Vagina (tissue), 2 donors: ENCODE data around the gene TBL1Y. TPM values are rescaled to one million over a fixed set of nuclear protein-coding genes. Genes with fewer than 3 reads are reported as not detected.

Experiments
- DNase-seq, 2 donors: peaks; one replicate each; pipeline ENCODE4 v3.0.0-alpha.2; 2017; ENCODE audit errors: extremely low spot score in 2 of 2
- H3K27ac ChIP-seq: fragments of 200-600 bp; sonication (generic); one replicate; pipeline ENCODE4 v1.5.1; 2019
- H3K27me3 ChIP-seq: fragments of 200-600 bp; sonication (generic); one replicate; pipeline ENCODE4 v1.5.1; 2019
- H3K36me3 ChIP-seq, 2 donors: fragments of 200-600 bp; sonication (generic); one replicate each; pipeline ENCODE4 v1.5.1; 2017 to 2019
- H3K4me1 ChIP-seq: fragments of 200-600 bp; sonication (generic); one replicate; pipeline ENCODE4 v1.5.1; 2019
- H3K4me3 ChIP-seq, 2 donors: fragments of 200-600 bp; sonication (generic); 1 replicate in 1 of 2; 2 replicates in 1 of 2; pipeline ENCODE4 v1.5.1; 2016 to 2019
- H3K9me3 ChIP-seq: fragments of 200-600 bp; sonication (generic); one replicate; pipeline ENCODE4 v1.5.1; 2019
- CTCF ChIP-seq, 3 experiments: fragments of 450-650 bp in 2 of 3; fragments of 200-600 bp in 1 of 3; sonication (generic) in 1 of 3; IDR thresholded peaks; one replicate each; pipeline ENCODE4 v1.5.1; 2017 to 2019; ENCODE audit warnings: antibody characterized with exemption in 3 of 3, mild to moderate bottlenecking in 2 of 3, moderate library complexity in 2 of 3
- POLR2A ChIP-seq, 2 donors: fragments of 450-650 bp; IDR thresholded peaks; one replicate each; pipeline ENCODE4 v1.6.1; 2017; ENCODE audit warnings: antibody characterized with exemption in 2 of 2, mild to moderate bottlenecking in 2 of 2, moderate library complexity in 2 of 2
- POLR2AphosphoS5 ChIP-seq, 2 donors: sonication (generic); formaldehyde crosslinking; IDR thresholded peaks; one replicate each; pipeline ENCODE4 v1.9.0; 2017; ENCODE audit warnings: antibody characterized with exemption in 2 of 2, mild to moderate bottlenecking in 2 of 2, low read depth in 1 of 2; ENCODE audit not compliant: insufficient read depth in 1 of 2
- intact Hi-C: fragments of 100-400 bp; cut with DNase I; formaldehyde crosslinking; loops from one replicate; pipeline ENCODE4 v1.15.1; 2023
- total RNA-seq: library from RNA; depleted of rRNA; stranded (reverse); fragments of >200 nt; gene quantifications from one replicate; pipeline ENCODE4 v1.2.3, GENCODE V29; 2016

TBL1Y gene
- total RNA-seq, 1 donor from 2014 or later: not detected

- DNase-seq: no peak
- H3K4me3 ChIP-seq: no peak overlapping the region
- H3K27ac ChIP-seq: no peak overlapping the region
- H3K9me3 ChIP-seq: no peaks in the 10 kb centered on the region
- H3K36me3 ChIP-seq: no peaks in the 10 kb centered on the region
- H3K27me3 ChIP-seq: no peaks in the 10 kb centered on the region
- no peaks in the 10 kb centered on the region for H3K4me1 ChIP-seq
- TF ChIP-seq POLR2A (IDR thresholded peaks at IDR 0.05) (no peak), CTCF (IDR thresholded peaks at IDR 0.05) (no peak), POLR2AphosphoS5 (IDR thresholded peaks at IDR 0.05; ENCODE audit: insufficient read depth in 1 of 2, low read depth in 1 of 2) (no peak)
- intact Hi-C loops: no loop called here
These were observed 37.9 kb downstream of the TBL1Y start for GRCh38 chrY:6948378-6948777.

- no peak for DNase-seq
- H3K4me1 ChIP-seq: no peaks in the 10 kb centered on the region
- no peak overlapping the region for H3K4me3 ChIP-seq
- TF ChIP-seq CTCF (IDR thresholded peaks at IDR 0.05): no peak
- TF ChIP-seq POLR2A (IDR thresholded peaks at IDR 0.05): no peak
- no peak for TF ChIP-seq POLR2AphosphoS5 (IDR thresholded peaks at IDR 0.05; ENCODE audit: insufficient read depth in 1 of 2, low read depth in 1 of 2)
- H3K9me3 ChIP-seq: no peaks in the 10 kb centered on the region
- intact Hi-C loops: no loop called here
- no peaks in the 10 kb centered on the region for H3K36me3 ChIP-seq
- no peaks in the 10 kb centered on the region for H3K27me3 ChIP-seq
- no peak overlapping the region for H3K27ac ChIP-seq
These were observed 39.5 kb downstream of the TBL1Y start for GRCh38 chrY:6949947-6950346.

GRCh38 chrY:6964732-6965131 lies 54.2 kb downstream of the TBL1Y start:
- H3K4me3 ChIP-seq: no peak overlapping the region
- no peaks in the 10 kb centered on the region for H3K4me1 ChIP-seq
- intact Hi-C loops: no loop called here
- TF ChIP-seq POLR2AphosphoS5 (IDR thresholded peaks at IDR 0.05; ENCODE audit: insufficient read depth in 1 of 2, low read depth in 1 of 2) (no peak), CTCF (IDR thresholded peaks at IDR 0.05) (no peak), POLR2A (IDR thresholded peaks at IDR 0.05) (no peak)
- no peak for DNase-seq
- H3K27ac ChIP-seq: no peak overlapping the region
- no peaks in the 10 kb centered on the region for H3K27me3 ChIP-seq
- no peaks in the 10 kb centered on the region for H3K36me3 ChIP-seq
- no peaks in the 10 kb centered on the region for H3K9me3 ChIP-seq

- Histone ChIP-seq H3K9me3 (no peaks in the 10 kb centered on the region), H3K27me3 (no peaks in the 10 kb centered on the region), H3K36me3 (no peaks in the 10 kb centered on the region), H3K4me1 (no peaks in the 10 kb centered on the region), H3K4me3 (no peak overlapping the region), H3K27ac (no peak overlapping the region)
- intact Hi-C loops: no loop called here
- no peak for TF ChIP-seq POLR2A (IDR thresholded peaks at IDR 0.05)
- no peak for TF ChIP-seq CTCF (IDR thresholded peaks at IDR 0.05)
- TF ChIP-seq POLR2AphosphoS5 (IDR thresholded peaks at IDR 0.05; ENCODE audit: insufficient read depth in 1 of 2, low read depth in 1 of 2): no peak
- no peak for DNase-seq
These were observed 56.0 kb downstream of the TBL1Y start for GRCh38 chrY:6966521-6966920.

GRCh38 chrY:6967736-6968135 lies 57.2 kb downstream of the TBL1Y start:
- no peak for DNase-seq
- intact Hi-C loops: no loop called here

More at GRCh38 chrY:6967736-6968135, 57.2 kb downstream of the TBL1Y start:
- Histone ChIP-seq H3K27ac (no peak overlapping the region), H3K9me3 (no peaks in the 10 kb centered on the region), H3K4me1 (no peaks in the 10 kb centered on the region), H3K4me3 (no peak overlapping the region), H3K36me3 (no peaks in the 10 kb centered on the region), H3K27me3 (no peaks in the 10 kb centered on the region)
- TF ChIP-seq CTCF (IDR thresholded peaks at IDR 0.05) (no peak), POLR2A (IDR thresholded peaks at IDR 0.05) (no peak), POLR2AphosphoS5 (IDR thresholded peaks at IDR 0.05; ENCODE audit: insufficient read depth in 1 of 2, low read depth in 1 of 2) (no peak)
